ENCODE data around the gene SLC22A17.

GRCh38 chr14:23335623-23336022 lies 17.1 kb downstream of the SLC22A17 start:
- TF ChIP-seq EZH2 (IDR thresholded peaks at IDR 0.05; ENCODE audit: insufficient read depth, poor library complexity, severe bottlenecking), result no peak
- TF ChIP-seq EZH2phosphoT487 (IDR thresholded peaks at IDR 0.05; ENCODE audit: insufficient read depth, low read depth), result no peak
